ENCODE measurements around the gene MAEL. TPM values are rescaled to one million over a fixed set of nuclear protein-coding genes. Genes with fewer than 3 reads are reported as not detected.

MAEL gene
- total RNA-seq, 2 donors from 2014 or later, result 0.32 to 32.7 TPM

DNA sequence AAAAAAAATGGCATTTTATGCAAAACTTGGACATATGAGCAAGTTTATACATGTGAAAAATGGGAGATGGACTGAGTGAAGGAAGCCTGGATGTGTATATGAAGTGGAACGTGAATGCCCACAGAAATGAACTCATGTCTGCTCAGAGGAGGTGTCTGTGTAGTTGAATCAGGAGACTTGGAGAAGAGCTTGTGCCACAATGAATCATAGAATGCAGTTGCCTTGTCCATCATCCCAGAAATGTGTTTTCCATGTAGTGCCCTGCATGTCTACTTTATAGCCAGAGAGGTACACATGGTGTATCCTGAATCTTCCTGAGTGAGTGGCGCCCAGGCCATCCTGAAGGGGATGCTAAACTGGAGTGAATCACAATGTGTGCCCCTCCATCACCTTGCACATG lies 11.1 kb upstream of the MAEL start:
- DNase-seq (ENCODE audit: low spot score), result no peak
- no peak for TF ChIP-seq POLR2AphosphoS5 (IDR thresholded peaks at IDR 0.05)
- no peak for TF ChIP-seq CTCF (IDR thresholded peaks at IDR 0.05)
- TF ChIP-seq POLR2A (IDR thresholded peaks at IDR 0.05), result no peak
- no peaks in the 10 kb centered on the region for H3K36me3 ChIP-seq
- intact Hi-C loops (cut with DNase I), result no loop called here
- H3K4me3 ChIP-seq, result no peak overlapping the region
- H3K4me1 ChIP-seq (replicated peaks), result no peaks in the 10 kb centered on the region
- H3K27me3 ChIP-seq (replicated peaks; ENCODE audit: insufficient read depth), result no peaks in the 10 kb centered on the region
- no peak overlapping the region for H3K27ac ChIP-seq
- 86% methylated on average over 2 of the region's 2 CpGs for WGBS
- no peaks in the 10 kb centered on the region for H3K9me3 ChIP-seq

DNA sequence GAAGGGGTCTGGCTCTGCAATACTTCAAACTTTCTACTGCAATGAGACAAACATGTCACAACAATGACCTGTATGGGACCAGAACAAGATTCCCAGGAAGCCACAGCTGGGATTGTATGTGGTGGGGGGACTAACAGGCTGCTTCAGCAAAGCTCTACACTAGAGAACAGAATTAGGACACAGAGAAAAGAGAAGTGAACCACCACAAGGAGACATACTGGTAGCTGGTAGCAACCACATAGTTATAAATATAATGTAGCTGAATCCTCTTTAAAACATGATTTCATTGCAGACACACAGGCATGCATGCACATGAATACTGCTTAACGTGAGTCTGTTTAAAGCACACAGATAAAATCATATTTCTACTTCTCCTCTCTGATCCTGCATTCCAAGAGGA lies 10.3 kb upstream of the MAEL start:
- WGBS, result 21% methylated on average over 1 of the region's 1 CpG
- intact Hi-C loops (cut with DNase I), result no loop called here
- no peak for TF ChIP-seq POLR2AphosphoS5 (IDR thresholded peaks at IDR 0.05)

DNA sequence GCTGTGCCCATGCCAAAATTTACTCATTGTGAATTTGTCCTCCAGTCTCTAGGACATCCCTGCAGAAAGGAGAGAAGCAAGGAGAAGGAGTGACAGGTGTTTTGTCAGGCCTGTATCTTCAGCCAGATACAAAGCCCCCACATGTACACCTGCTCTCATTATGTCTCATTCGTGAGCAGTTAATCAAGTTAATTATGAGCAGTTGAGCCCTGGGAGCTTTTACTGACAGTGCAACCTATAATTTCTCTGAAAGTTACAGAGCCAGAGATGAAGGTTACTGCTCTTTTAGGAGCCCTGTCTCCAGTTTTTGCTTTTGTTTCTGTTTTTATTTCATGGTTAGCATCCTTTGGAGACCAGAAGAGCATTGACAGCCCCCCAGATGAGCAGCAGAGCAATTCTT lies 8.7 kb upstream of the MAEL start:
- no peaks in the 10 kb centered on the region for H3K9me3 ChIP-seq
- WGBS, result 87% methylated on average over 1 of the region's 1 CpG
- no peaks in the 10 kb centered on the region for H3K27me3 ChIP-seq (replicated peaks; ENCODE audit: insufficient read depth)
- no peak overlapping the region for H3K4me3 ChIP-seq
- no peak for DNase-seq (ENCODE audit: low spot score)
- no peak for TF ChIP-seq CTCF (IDR thresholded peaks at IDR 0.05)
- TF ChIP-seq POLR2AphosphoS5 (IDR thresholded peaks at IDR 0.05), result no peak
- no peak for TF ChIP-seq POLR2A (IDR thresholded peaks at IDR 0.05)
- H3K36me3 ChIP-seq, result no peaks in the 10 kb centered on the region
- intact Hi-C loops (cut with DNase I), result no loop called here
- H3K4me1 ChIP-seq (replicated peaks), result no peaks in the 10 kb centered on the region
- H3K27ac ChIP-seq, result no peak overlapping the region

More for the DNA sequence above, 10.3 kb upstream of the MAEL start:
- Histone ChIP-seq H3K4me3 (no peak overlapping the region), H3K27me3 (replicated peaks; ENCODE audit: insufficient read depth) (no peaks in the 10 kb centered on the region), H3K27ac (no peak overlapping the region), H3K36me3 (no peaks in the 10 kb centered on the region), H3K4me1 (replicated peaks) (no peaks in the 10 kb centered on the region), H3K9me3 (no peaks in the 10 kb centered on the region)
- no peak for DNase-seq (ENCODE audit: low spot score)

GRCh38 chr1:166980818-166981217 lies 8.3 kb upstream of the MAEL start:
- no peaks in the 10 kb centered on the region for H3K27me3 ChIP-seq (replicated peaks; ENCODE audit: insufficient read depth)
- no peaks in the 10 kb centered on the region for H3K4me1 ChIP-seq (replicated peaks)
- TF ChIP-seq POLR2AphosphoS5 (IDR thresholded peaks at IDR 0.05) (no peak), CTCF (IDR thresholded peaks at IDR 0.05) (no peak), POLR2A (IDR thresholded peaks at IDR 0.05) (no peak)
- DNase-seq (ENCODE audit: low spot score), result no peak
- intact Hi-C loops (cut with DNase I), result no loop called here
- H3K4me3 ChIP-seq, result no peak overlapping the region
- no peaks in the 10 kb centered on the region for H3K9me3 ChIP-seq
- H3K27ac ChIP-seq, result no peak overlapping the region
- WGBS, result 83% methylated on average over 3 of the region's 3 CpGs
- no peaks in the 10 kb centered on the region for H3K36me3 ChIP-seq

DNA sequence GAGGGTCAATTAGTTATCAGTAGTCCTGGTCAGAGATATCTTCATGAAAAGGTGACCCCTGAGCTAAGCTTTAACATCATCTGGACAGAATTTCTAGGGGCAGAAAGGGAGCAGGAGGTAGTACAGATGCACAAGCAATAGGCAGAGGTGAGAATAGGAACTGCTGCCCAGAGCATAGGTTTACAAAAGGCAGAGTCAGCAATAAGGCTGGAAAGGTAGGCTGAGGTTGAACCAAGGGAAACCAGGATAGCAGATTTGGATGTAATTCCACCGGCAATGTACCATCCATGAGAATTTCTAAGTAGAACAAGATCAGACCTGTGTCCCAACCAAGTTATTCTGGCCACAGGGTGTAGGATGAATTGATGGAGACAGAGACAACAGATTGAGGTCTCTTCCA lies 7.5 kb upstream of the MAEL start:
- Histone ChIP-seq H3K4me3 (no peak overlapping the region), H3K9me3 (no peaks in the 10 kb centered on the region), H3K4me1 (replicated peaks) (no peaks in the 10 kb centered on the region), H3K27me3 (replicated peaks; ENCODE audit: insufficient read depth) (no peaks in the 10 kb centered on the region), H3K36me3 (no peaks in the 10 kb centered on the region), H3K27ac (no peak overlapping the region)
- intact Hi-C loops (cut with DNase I), result no loop called here
- no peak for DNase-seq (ENCODE audit: low spot score)
- TF ChIP-seq POLR2AphosphoS5 (IDR thresholded peaks at IDR 0.05) (no peak), POLR2A (IDR thresholded peaks at IDR 0.05) (no peak), CTCF (IDR thresholded peaks at IDR 0.05) (no peak)
- WGBS, result 88% methylated on average over 1 of the region's 1 CpG

Data from prostate gland (tissue), 2 donors.